ENCODE data around the gene SPARC.
A peak's percentile ranks its signal among the peaks of the same experiment; 100 is the strongest.

SPARC gene

DNA sequence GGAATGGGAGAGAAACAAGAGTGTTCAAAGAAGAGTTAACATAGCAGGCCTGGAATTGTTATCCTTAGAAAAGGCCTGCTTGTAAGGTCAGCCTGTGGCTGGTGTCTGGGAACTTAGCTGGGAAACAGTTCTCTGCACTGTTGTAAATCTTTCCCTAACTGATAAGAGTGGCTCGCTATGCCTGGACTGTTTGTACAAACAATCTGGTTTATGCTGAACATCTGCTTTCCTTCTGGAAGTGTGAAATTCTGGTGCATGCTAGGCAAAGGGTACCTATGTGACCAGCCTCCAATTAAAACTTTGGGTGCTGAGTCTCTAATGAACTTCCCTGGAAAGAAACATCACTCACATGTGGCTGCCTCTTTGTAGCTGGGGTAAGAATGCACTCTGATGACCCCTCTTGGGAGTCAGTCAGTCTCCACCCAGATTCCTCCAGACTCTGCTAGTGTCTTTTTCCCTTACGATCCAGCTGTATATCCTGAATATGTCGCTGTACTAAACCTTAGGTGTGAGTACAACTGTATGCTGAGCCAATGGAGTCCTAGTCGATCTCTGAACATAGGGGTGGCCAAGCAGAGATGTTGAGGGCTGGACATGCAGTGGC lies 16.5 kb downstream of the SPARC start:
- no peak for DNase-seq (ENCODE audit: low read depth)
- TF ChIP-seq, protein P1, sequence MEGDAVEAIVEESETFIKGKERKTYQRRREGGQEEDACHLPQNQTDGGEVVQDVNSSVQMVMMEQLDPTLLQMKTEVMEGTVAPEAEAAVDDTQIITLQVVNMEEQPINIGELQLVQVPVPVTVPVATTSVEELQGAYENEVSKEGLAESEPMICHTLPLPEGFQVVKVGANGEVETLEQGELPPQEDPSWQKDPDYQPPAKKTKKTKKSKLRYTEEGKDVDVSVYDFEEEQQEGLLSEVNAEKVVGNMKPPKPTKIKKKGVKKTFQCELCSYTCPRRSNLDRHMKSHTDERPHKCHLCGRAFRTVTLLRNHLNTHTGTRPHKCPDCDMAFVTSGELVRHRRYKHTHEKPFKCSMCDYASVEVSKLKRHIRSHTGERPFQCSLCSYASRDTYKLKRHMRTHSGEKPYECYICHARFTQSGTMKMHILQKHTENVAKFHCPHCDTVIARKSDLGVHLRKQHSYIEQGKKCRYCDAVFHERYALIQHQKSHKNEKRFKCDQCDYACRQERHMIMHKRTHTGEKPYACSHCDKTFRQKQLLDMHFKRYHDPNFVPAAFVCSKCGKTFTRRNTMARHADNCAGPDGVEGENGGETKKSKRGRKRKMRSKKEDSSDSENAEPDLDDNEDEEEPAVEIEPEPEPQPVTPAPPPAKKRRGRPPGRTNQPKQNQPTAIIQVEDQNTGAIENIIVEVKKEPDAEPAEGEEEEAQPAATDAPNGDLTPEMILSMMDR (IDR thresholded peaks at IDR 0.05; ENCODE audit: low read depth, low read length, missing control alignments) = no peak
- H3K4me3 ChIP-seq (ENCODE audit: low read depth, low read length) = no peak overlapping the region
- in situ Hi-C loops (cut with HindIII; ENCODE audit: low sequenced_read_pairs) = no loop called here

DNA sequence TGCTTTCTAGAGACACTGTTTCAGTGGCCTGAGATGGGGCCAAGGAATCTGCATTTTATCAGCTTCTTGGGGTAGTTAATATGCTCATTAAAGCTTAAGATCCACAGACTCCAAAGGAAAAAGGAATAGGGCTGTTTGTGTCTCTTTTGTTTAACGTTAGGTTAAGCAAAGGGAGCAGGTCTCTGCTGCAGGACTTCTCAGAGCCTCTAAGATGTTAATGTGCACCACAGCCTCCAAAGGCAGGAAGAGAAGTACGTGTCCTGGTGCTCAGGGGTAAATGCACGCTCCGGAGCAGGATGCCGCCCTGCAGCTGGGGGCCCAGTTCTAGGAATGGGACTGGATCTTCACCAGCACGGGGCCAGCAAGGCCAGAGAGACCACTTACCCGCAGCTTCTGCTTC lies 19.6 kb downstream of the SPARC start:
- in situ Hi-C loops (cut with HindIII; ENCODE audit: low sequenced_read_pairs) = loop anchor here (5.0 kb wide), 1 partner anchor 75 kb away; no protein-coding TSS in a partner anchor
- DNase-seq (ENCODE audit: low read depth) = no peak
- TF ChIP-seq, protein P1 (IDR thresholded peaks at IDR 0.05; ENCODE audit: low read depth, low read length, missing control alignments) = no peak
- no peak overlapping the region for H3K4me3 ChIP-seq (ENCODE audit: low read depth, low read length)

DNA sequence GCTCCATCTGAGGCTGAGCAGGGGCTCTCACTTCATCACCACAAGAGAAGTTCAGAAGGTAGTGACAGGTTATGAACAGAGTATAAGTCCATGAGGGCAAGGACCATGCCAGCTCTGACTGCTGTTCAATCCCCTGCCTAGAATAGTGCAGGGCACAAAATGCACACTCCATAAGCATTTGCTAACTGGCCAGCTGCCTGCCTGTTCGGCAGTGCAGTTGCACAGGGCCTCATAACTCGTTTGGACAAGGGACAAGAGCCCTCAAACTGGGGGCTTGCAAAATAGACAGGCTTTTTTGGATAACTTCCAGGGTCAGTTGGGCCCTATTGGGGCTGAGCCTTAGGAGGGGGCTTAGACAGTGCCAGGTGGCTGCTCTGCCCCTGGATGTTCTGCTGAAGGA lies 21.1 kb downstream of the SPARC start:
- TF ChIP-seq, protein P1 (IDR thresholded peaks at IDR 0.05; ENCODE audit: low read depth, low read length, missing control alignments) = no peak
- no peak for DNase-seq (ENCODE audit: low read depth)
- H3K4me3 ChIP-seq (ENCODE audit: low read depth, low read length) = no peak overlapping the region
- in situ Hi-C loops (cut with HindIII; ENCODE audit: low sequenced_read_pairs) = loop anchor here (5.0 kb wide), 1 partner anchor 77 kb away; no protein-coding TSS in a partner anchor

DNA sequence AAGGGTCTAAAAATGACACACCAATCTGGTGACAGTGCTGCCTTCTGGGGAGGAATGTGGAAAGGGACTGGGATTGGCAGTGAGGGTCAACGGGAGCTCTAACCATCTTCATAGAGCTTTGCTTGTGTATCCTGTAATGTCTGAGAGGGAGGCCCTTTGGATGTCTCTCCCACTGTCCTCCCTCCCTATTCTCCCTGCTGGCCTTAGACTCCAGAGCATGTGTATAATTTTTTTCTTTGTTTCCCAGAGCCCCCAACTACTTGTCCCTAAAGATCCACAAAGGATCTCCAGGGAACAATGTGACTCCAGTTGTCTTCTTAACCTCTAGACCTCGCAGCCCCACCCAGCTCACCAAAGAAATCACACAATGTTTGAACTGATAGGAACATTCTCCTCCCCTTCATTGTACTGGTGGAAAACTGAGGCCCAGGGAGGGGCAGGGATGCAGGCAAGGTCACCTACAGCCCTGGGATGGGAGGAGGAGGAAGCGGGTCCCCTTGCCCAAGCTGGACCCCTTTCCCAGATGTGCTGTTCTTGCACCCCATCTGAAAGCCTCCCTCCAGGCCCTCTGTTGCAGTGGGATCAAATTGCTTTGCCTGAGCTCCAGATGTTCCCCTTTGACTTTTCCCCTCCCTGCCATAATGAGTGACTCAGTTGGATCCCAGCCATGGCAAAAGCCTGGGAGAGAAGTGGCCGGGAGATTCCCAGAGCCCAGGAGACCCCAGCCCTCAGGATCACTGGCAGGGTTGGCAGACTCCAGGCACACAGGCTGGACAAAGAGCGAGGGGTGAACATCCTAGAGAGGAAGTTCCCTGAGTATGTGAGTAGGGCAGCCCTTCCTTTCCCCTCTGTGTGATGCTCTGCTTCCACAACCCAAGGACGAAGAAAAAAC lies 21.8 kb downstream of the SPARC start:
- no peak overlapping the region for H3K4me3 ChIP-seq (ENCODE audit: low read depth, low read length)
- in situ Hi-C loops (cut with HindIII; ENCODE audit: low sequenced_read_pairs) = loop anchor here (5.0 kb wide), 1 partner anchor 77 kb away; no protein-coding TSS in a partner anchor
- DNase-seq (ENCODE audit: low read depth) = peak; percentile 35
- TF ChIP-seq, protein P1 (IDR thresholded peaks at IDR 0.05; ENCODE audit: low read depth, low read length, missing control alignments) = no peak

DNA sequence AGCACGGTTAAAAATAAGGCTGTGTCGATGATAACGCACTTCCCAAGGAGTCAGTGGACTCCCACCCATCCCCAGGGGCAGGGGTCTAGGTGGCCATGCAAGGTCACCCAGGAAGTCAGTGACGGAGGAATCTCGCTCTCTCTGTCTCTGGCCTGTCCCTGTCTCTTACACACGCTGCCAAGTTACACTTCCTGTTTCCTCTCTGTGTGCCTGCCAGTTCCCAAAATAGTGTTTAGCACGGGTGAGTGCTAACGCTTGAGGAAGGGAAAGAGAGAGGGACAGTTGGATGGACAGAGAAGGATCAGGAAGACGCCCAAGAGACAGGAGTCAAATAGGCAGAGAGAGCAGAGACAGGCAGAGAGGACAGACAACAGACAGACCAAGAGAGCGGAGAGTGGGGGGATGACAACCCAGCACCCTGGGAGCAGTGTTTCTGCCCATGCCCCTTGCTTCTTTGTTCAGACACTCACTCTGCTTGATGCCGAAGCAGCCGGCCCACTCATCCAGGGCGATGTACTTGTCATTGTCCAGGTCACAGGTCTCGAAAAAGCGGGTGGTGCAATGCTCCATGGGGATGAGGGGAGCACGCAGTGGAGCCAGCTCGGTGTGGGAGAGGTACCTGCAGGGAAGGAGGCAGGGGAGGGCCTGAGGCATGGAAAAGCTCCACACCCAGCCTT lies 23.0 kb downstream of the SPARC start:
- in situ Hi-C loops (cut with HindIII; ENCODE audit: low sequenced_read_pairs) = no loop called here
- TF ChIP-seq, protein P1 (IDR thresholded peaks at IDR 0.05; ENCODE audit: low read depth, low read length, missing control alignments) = no peak
- no peak for DNase-seq (ENCODE audit: low read depth)
- H3K4me3 ChIP-seq (ENCODE audit: low read depth, low read length) = no peak overlapping the region

DNA sequence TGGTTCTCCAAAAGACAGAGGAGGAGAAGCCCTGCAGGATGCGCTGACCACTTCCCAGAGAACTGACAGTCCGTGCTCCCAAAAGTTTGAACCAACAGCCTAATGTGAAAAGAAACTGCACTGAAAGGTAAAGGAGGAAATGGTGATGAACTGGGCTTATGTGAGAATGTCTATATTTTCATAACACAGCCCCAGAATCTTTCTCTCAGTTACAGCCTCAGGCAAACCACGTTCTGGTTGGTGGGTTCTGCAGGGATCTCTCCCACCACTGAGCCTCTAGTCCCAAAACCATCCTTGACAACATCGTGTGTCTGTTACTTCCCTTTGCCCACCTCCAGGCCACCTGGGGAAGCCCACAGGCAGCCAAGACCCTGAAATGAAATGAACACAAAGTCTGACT lies 23.9 kb downstream of the SPARC start:
- DNase-seq (ENCODE audit: low read depth) = no peak
- TF ChIP-seq, protein P1 (IDR thresholded peaks at IDR 0.05; ENCODE audit: low read depth, low read length, missing control alignments) = no peak
- no peak overlapping the region for H3K4me3 ChIP-seq (ENCODE audit: low read depth, low read length)
- in situ Hi-C loops (cut with HindIII; ENCODE audit: low sequenced_read_pairs) = no loop called here

Measured in astrocyte of the cerebellum (primary cell).